ENCODE measurements around the gene ADGRL1. TPM values are rescaled to one million over a fixed set of nuclear protein-coding genes. Genes with fewer than 3 reads are reported as not detected.
A peak's percentile ranks its signal among the peaks of the same experiment; 100 is the strongest.

Gene ADGRL1
- polyA plus RNA-seq, 3 donors, result 1.7 TPM; not detected in 2

GRCh38 chr19:14114854-14115253, 91.1 kb downstream of the ADGRL1 start:
- 4% methylated on average over 3 of the region's 9 CpGs for WGBS (ENCODE audit: insufficient coverage)
- intact Hi-C loops (cut with micrococcal nuclease), result loop anchor here (2.0 to 5.0 kb wide), 4 partner anchors 20 to 113 kb away; partner anchors contain the start of gene ASF1B (in 1 of the 2)
- peaks cover 81% of the 10 kb centered on the region for H3K79me2 ChIP-seq (ENCODE audit: insufficient read depth, low read length)

GRCh38 chr19:14114439-14114838, 91.5 kb downstream of the ADGRL1 start:
- H3K4me2 ChIP-seq (replicated peaks; ENCODE audit: extremely low read depth, low read length, poor library complexity, severe bottlenecking), result peak overlapping the region; percentile 99
- no peaks in the 10 kb centered on the region for H3K9me3 Mint-ChIP-seq
- DNase-seq, result no peak
- H3K27me3 Mint-ChIP-seq (ENCODE audit: low read depth in 3 of 3), result peaks cover 0 to 1% (median 0%) of the 10 kb centered on the region in 3 donors
- H3K4me1 ChIP-seq (ENCODE audit: control insufficient read depth in 1 of 2, insufficient read depth in 2 of 2, low read length in 2 of 2), result peaks cover 57 to 69% of the 10 kb centered on the region in 2 donors
- no peaks in the 10 kb centered on the region for H3K27me3 ChIP-seq (ENCODE audit: control insufficient read depth in 2 of 2, insufficient read depth in 2 of 2, low read length in 2 of 2)
- H2AFZ ChIP-seq (ENCODE audit: insufficient read depth, low read depth, low read length, poor library complexity, severe bottlenecking), result no peak overlapping the region
- H3K4me3 Mint-ChIP-seq, result peak overlapping the region in 1 of 2 donors; percentile 65
- peaks cover 62% of the 10 kb centered on the region for H3K4me1 Mint-ChIP-seq
- no peaks in the 10 kb centered on the region for H3K9me3 ChIP-seq (replicated peaks in 1 of 2; ENCODE audit: control insufficient read depth in 1 of 2, insufficient read depth in 1 of 2, low read length in 2 of 2)
- peaks cover 4 to 11% of the 10 kb centered on the region in 2 donors for H3K36me3 ChIP-seq (replicated peaks in 1 of 2; ENCODE audit: control insufficient read depth in 1 of 2, insufficient read depth in 2 of 2, low read length in 2 of 2)
- peak overlapping the region; percentile 85 to 94 (median 90) for H3K27ac Mint-ChIP-seq
- TF ChIP-seq CTCF (IDR thresholded peaks at IDR 0.05), result no peak
- H3K79me2 ChIP-seq (ENCODE audit: insufficient read depth, low read length), result peaks cover 77% of the 10 kb centered on the region
- H3K9ac ChIP-seq (ENCODE audit: insufficient read depth, low read length, poor library complexity, severe bottlenecking), result no peak overlapping the region
- H4K20me1 ChIP-seq (ENCODE audit: insufficient read depth, low read length), result peaks cover 73% of the 10 kb centered on the region
- peak overlapping the region; percentile 73 to 86 for H3K27ac ChIP-seq (ENCODE audit: low read depth in 1 of 2, low read length in 2 of 2)
- 95% methylated on average over 5 of the region's 7 CpGs for WGBS (ENCODE audit: insufficient coverage)
- intact Hi-C loops (cut with micrococcal nuclease), result loop anchor here (2.0 kb wide), 2 partner anchors 20 to 22 kb away; partner anchors contain the start of gene ASF1B (in 1 of the 2)
- H3K4me3 ChIP-seq (replicated peaks in 1 of 3; ENCODE audit: low read depth in 2 of 3, low read length in 3 of 3), result peak overlapping the region in 1 of 3 experiments; percentile 99
- peaks cover 2 to 39% of the 10 kb centered on the region in 2 donors for H3K36me3 Mint-ChIP-seq

More at GRCh38 chr19:14114854-14115253, 91.1 kb downstream of the ADGRL1 start:
- H2AFZ ChIP-seq (ENCODE audit: insufficient read depth, low read depth, low read length, poor library complexity, severe bottlenecking), result no peak overlapping the region
- H3K27me3 Mint-ChIP-seq (ENCODE audit: low read depth in 3 of 3), result peaks cover 0 to 1% (median 0%) of the 10 kb centered on the region in 3 donors
- no peaks in the 10 kb centered on the region for H3K9me3 ChIP-seq (replicated peaks in 1 of 2; ENCODE audit: control insufficient read depth in 1 of 2, insufficient read depth in 1 of 2, low read length in 2 of 2)
- DNase-seq, result peak; percentile 84 to 94 (median 90)
- peaks cover 71% of the 10 kb centered on the region for H4K20me1 ChIP-seq (ENCODE audit: insufficient read depth, low read length)
- H3K36me3 Mint-ChIP-seq, result peaks cover 2 to 36% of the 10 kb centered on the region in 2 donors
- peaks cover 4 to 11% of the 10 kb centered on the region in 2 donors for H3K36me3 ChIP-seq (replicated peaks in 1 of 2; ENCODE audit: control insufficient read depth in 1 of 2, insufficient read depth in 2 of 2, low read length in 2 of 2)
- peak overlapping the region in 1 of 3 experiments; percentile 99 for H3K4me3 ChIP-seq (replicated peaks in 1 of 3; ENCODE audit: low read depth in 2 of 3, low read length in 3 of 3)
- peak overlapping the region; percentile 73 to 86 for H3K27ac ChIP-seq (ENCODE audit: low read depth in 1 of 2, low read length in 2 of 2)
- peak overlapping the region; percentile 85 to 97 (median 90) for H3K27ac Mint-ChIP-seq
- peaks cover 61 to 73% of the 10 kb centered on the region in 2 donors for H3K4me1 ChIP-seq (ENCODE audit: control insufficient read depth in 1 of 2, insufficient read depth in 2 of 2, low read length in 2 of 2)
- H3K27me3 ChIP-seq (ENCODE audit: control insufficient read depth in 2 of 2, insufficient read depth in 2 of 2, low read length in 2 of 2), result no peaks in the 10 kb centered on the region
- TF ChIP-seq CTCF (IDR thresholded peaks at IDR 0.05), result peak; percentile 60
- H3K4me3 Mint-ChIP-seq, result peak overlapping the region in 1 of 2 donors; percentile 65
- H3K9me3 Mint-ChIP-seq, result no peaks in the 10 kb centered on the region
- H3K4me1 Mint-ChIP-seq, result peaks cover 66% of the 10 kb centered on the region
- no peak overlapping the region for H3K9ac ChIP-seq (ENCODE audit: insufficient read depth, low read length, poor library complexity, severe bottlenecking)
- peak overlapping the region; percentile 99 for H3K4me2 ChIP-seq (replicated peaks; ENCODE audit: extremely low read depth, low read length, poor library complexity, severe bottlenecking)
